Panc1 (cell line): Measurements from ENCODE around the gene PHF14. TPM values are rescaled to one million over a fixed set of nuclear protein-coding genes. Genes with fewer than 3 reads are reported as not detected.

Experiments
- ATAC-seq: fragments of 200-7000 bp; cut with Tn5 transposase; 2 replicates; pipeline ENCODE4 v1.9.1; 2020; ENCODE audit warnings: mild to moderate bottlenecking, moderate library complexity
- BruUV-seq: library from RNA; stranded (reverse); fragments of 400-500 nt; replicated peaks from 2 replicates; lab custom pipeline; 2021; lab: Mats Ljungman, UMichigan
- CTCF ChIA-PET: fragments of 300-600 bp; sonication (Branson Sonifier 250); formaldehyde crosslinking; loops from one replicate; lab custom pipeline; 2022; ENCODE audit warnings: antibody characterized with exemption; lab: Charles Lee
- POLR2A ChIA-PET: fragments of 300-600 bp; sonication (Branson Sonifier 250); formaldehyde crosslinking; loops from one replicate; lab custom pipeline; 2022; ENCODE audit warnings: antibody characterized with exemption; lab: Charles Lee
- DNase-seq: peaks from one replicate; pipeline ENCODE4 v3.0.0-alpha.2; 2010; ENCODE audit warnings: low read depth, low spot score
- H3K27ac ChIP-seq: 2 replicates; pipeline ENCODE4 v1.5.1; 2011; ENCODE audit warnings: mild to moderate bottlenecking, low read length, inconsistent platforms
- H3K27me3 ChIP-seq: fragments of 200-500 bp; sonication (Bioruptor generic); 2 replicates; pipeline ENCODE4 v1.6.0; 2014; ENCODE audit warnings: low read length, inconsistent platforms; ENCODE audit not compliant: control insufficient read depth, insufficient read depth
- H3K36me3 ChIP-seq: fragments of 200-500 bp; sonication (Bioruptor generic); 2 replicates; pipeline ENCODE4 v1.5.1; 2014; ENCODE audit warnings: inconsistent platforms, mild to moderate bottlenecking, low read length, moderate library complexity; ENCODE audit not compliant: control insufficient read depth, insufficient read depth
- H3K4me1 ChIP-seq: 2 replicates; pipeline ENCODE4 v1.5.1; 2011; ENCODE audit warnings: inconsistent platforms, mild to moderate bottlenecking, low read length, moderate library complexity; ENCODE audit not compliant: control insufficient read depth, insufficient read depth
- H3K4me3 ChIP-seq, 2 experiments: 2 replicates each; pipeline ENCODE4 v1.5.1; 2011 to 2012; ENCODE audit warnings: low read depth in 2 of 2, low read length in 2 of 2, mild to moderate bottlenecking in 2 of 2, inconsistent platforms in 1 of 2, moderate library complexity in 1 of 2
- H3K9me3 ChIP-seq: fragments of 200-500 bp; sonication (Bioruptor generic); 2 replicates; pipeline ENCODE4 v1.5.1; 2014; ENCODE audit warnings: low read depth, mild to moderate bottlenecking, inconsistent platforms, low read length, moderate library complexity; ENCODE audit not compliant: control insufficient read depth, insufficient read depth
- POLR2AphosphoS5 ChIP-seq: IDR thresholded peaks from 2 replicates; pipeline ENCODE4 v1.6.1; 2012; ENCODE audit warnings: mild to moderate bottlenecking, low read depth, low read length, moderate library complexity
- SIN3A ChIP-seq: IDR thresholded peaks from 2 replicates; pipeline ENCODE4 v1.6.1; 2012; ENCODE audit warnings: low read depth, mild to moderate bottlenecking, low read length, moderate library complexity, borderline replicate concordance; ENCODE audit not compliant: insufficient read depth
- TCF7L2 ChIP-seq: IDR thresholded peaks from 2 replicates; pipeline ENCODE4 v1.6.1; 2011; ENCODE audit warnings: mild to moderate bottlenecking, low read depth, low read length, inconsistent platforms
- in situ Hi-C: cut with HindIII; loops from 2 replicates; pipeline ENCODE4 v1.10.0; 2016; ENCODE audit warnings: low sequenced_read_pairs, low pct_unique_long_range_greater_than_20kb
- intact Hi-C: fragments of 100-400 bp; cut with micrococcal nuclease; formaldehyde crosslinking; loops from one replicate; pipeline ENCODE4 v1.10.0; 2022; ENCODE audit not compliant: unreplicated experiment
- total RNA-seq: library from RNA; stranded (reverse); gene quantifications from one replicate; pipeline ENCODE4 v1.2.1, GENCODE V29; 2021; ENCODE audit not compliant: unreplicated experiment
- TF ChIP-seq, protein P1 (sequence below), 2 experiments: IDR thresholded peaks; 2 replicates each; pipeline ENCODE4 v1.6.1; 2011 to 2012; ENCODE audit warnings: low read depth in 2 of 2, control low read depth in 1 of 2, low read length in 1 of 2, mild to moderate bottlenecking in 1 of 2, moderate library complexity in 1 of 2; ENCODE audit not compliant: insufficient read depth in 1 of 2
- TF ChIP-seq, protein P2 (sequence below): fragments of 450-650 bp; IDR thresholded peaks from 2 replicates; pipeline ENCODE4 v1.5.1; 2017; ENCODE audit warnings: mild to moderate bottlenecking

PHF14 gene
- total RNA-seq, 1 experiment from 2014 or later: 85.6 TPM

DNA sequence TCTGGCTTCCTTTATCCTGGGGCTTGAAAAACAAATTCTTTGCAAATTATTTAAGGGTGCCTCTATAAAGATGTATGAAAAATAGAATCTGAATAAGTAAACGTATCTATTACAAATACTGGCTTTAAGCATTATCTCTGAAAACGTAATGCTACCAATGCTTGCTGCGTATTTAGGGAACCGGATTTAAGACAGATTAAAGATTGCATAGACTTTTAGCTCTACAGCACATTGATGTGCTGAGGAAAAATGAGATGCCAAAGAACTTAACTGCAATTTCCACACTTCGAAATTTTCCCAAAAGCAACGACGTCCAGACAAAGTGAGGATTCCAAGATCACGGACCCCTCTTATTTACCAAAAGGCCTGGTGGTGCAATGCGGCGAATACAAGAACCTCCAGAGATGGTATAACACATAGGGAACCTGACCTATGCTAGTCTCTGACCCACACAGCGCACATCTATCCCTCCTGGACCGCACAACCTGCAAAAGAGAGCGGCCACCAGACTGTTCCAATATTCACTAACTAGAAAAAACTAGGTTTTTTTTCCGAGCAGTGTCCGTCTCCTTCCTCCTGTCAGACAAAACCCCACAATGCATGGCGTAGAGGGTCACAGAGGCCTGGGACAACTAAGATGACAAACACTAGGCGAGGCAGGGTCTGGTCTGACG is 34.3 kb upstream of the PHF14 start:
- H3K4me3 ChIP-seq: peak overlapping the region; percentile 97 to 99
- DNase-seq: no peak
- in situ Hi-C loops: no loop called here
- H3K27me3 ChIP-seq: no peaks in the 10 kb centered on the region
- intact Hi-C loops: no loop called here
- H3K36me3 ChIP-seq: peaks cover 30% of the 10 kb centered on the region
- H3K9me3 ChIP-seq: no peaks in the 10 kb centered on the region
- CTCF ChIA-PET: no interaction called here
- TF ChIP-seq SIN3A (no peak), POLR2AphosphoS5 (no peak), TCF7L2 (no peak)
- TF ChIP-seq, protein P1, sequence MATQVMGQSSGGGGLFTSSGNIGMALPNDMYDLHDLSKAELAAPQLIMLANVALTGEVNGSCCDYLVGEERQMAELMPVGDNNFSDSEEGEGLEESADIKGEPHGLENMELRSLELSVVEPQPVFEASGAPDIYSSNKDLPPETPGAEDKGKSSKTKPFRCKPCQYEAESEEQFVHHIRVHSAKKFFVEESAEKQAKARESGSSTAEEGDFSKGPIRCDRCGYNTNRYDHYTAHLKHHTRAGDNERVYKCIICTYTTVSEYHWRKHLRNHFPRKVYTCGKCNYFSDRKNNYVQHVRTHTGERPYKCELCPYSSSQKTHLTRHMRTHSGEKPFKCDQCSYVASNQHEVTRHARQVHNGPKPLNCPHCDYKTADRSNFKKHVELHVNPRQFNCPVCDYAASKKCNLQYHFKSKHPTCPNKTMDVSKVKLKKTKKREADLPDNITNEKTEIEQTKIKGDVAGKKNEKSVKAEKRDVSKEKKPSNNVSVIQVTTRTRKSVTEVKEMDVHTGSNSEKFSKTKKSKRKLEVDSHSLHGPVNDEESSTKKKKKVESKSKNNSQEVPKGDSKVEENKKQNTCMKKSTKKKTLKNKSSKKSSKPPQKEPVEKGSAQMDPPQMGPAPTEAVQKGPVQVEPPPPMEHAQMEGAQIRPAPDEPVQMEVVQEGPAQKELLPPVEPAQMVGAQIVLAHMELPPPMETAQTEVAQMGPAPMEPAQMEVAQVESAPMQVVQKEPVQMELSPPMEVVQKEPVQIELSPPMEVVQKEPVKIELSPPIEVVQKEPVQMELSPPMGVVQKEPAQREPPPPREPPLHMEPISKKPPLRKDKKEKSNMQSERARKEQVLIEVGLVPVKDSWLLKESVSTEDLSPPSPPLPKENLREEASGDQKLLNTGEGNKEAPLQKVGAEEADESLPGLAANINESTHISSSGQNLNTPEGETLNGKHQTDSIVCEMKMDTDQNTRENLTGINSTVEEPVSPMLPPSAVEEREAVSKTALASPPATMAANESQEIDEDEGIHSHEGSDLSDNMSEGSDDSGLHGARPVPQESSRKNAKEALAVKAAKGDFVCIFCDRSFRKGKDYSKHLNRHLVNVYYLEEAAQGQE (IDR thresholded peaks at IDR 0.05; ENCODE audit: insufficient read depth in 1 of 2, low read depth in 2 of 2, low read length in 1 of 2): no peak
- TF ChIP-seq, protein P2, sequence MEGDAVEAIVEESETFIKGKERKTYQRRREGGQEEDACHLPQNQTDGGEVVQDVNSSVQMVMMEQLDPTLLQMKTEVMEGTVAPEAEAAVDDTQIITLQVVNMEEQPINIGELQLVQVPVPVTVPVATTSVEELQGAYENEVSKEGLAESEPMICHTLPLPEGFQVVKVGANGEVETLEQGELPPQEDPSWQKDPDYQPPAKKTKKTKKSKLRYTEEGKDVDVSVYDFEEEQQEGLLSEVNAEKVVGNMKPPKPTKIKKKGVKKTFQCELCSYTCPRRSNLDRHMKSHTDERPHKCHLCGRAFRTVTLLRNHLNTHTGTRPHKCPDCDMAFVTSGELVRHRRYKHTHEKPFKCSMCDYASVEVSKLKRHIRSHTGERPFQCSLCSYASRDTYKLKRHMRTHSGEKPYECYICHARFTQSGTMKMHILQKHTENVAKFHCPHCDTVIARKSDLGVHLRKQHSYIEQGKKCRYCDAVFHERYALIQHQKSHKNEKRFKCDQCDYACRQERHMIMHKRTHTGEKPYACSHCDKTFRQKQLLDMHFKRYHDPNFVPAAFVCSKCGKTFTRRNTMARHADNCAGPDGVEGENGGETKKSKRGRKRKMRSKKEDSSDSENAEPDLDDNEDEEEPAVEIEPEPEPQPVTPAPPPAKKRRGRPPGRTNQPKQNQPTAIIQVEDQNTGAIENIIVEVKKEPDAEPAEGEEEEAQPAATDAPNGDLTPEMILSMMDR: no peak
- H3K4me1 ChIP-seq: peaks cover 15% of the 10 kb centered on the region
- BruUV-seq: no TSS peak
- POLR2A ChIA-PET: no interaction called here
- H3K27ac ChIP-seq: peak overlapping the region; percentile 98
- peak; percentile 43 for ATAC-seq

DNA sequence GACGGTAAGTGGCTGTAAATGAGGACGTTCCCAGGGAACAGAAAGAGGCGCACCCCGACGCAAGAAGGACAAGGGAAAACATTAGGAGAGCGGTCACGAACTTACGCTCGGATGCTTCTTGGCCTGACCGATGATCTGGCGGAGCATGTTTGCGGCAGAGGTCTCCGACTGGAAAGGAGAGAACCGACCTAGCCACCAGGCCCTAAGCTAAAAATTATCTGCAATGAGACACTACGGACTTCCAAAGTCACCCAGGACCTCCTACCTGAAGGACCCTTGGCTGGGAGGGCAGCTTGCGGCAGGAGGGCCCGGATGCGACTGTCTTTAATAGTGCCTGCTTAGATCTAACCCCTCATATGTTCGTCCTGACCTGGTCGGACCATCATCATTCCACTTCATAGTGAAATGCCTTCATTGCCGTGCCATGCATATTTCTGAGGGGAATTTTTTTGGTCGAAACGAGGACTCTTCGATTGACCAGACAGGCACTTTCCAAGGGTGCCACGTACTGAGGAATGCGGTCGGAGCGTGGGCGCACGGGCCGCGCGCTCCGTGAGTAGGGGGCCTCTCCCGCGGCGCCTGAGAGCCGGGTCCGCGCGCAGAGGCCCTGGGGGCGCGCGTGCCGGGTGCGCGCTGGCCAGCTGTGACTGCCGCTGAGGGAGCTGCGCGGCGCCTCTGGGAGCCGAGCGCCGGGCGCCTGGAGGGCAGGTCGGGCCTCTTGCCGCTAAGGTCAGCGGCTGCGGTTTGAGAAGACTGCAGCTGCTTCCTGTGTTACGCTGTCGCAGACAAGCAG is 33.6 kb upstream of the PHF14 start:
- Histone ChIP-seq H3K36me3 (peaks cover 23% of the 10 kb centered on the region), H3K4me1 (peaks cover 15% of the 10 kb centered on the region), H3K9me3 (no peaks in the 10 kb centered on the region), H3K4me3 (peak overlapping the region; percentile 97 to 99), H3K27ac (peak overlapping the region; percentile 98), H3K27me3 (no peaks in the 10 kb centered on the region)
- BruUV-seq: no TSS peak
- DNase-seq (peak; percentile 94), ATAC-seq (peak; percentile 97)
- intact Hi-C loops (loop anchor here (10.0 kb wide), 1 partner anchor 405 kb away; no protein-coding TSS in a partner anchor), in situ Hi-C loops (no loop called here)
- ChIA-PET POLR2A (no interaction called here), CTCF (no interaction called here)
- TF ChIP-seq, protein P1 (IDR thresholded peaks at IDR 0.05; ENCODE audit: insufficient read depth in 1 of 2, low read depth in 2 of 2, low read length in 1 of 2): no peak
- TF ChIP-seq SIN3A: peak; percentile 87; the same call in 1 of the 2 replicates
- peak; percentile 97 for TF ChIP-seq POLR2AphosphoS5
- TF ChIP-seq, protein P2: no peak
- peak; percentile 60; the same call in 1 of the 2 replicates for TF ChIP-seq TCF7L2
